D721Med (cell line): ENCODE data around the gene SUGCT.

Experiments
- DNase-seq: peaks from one replicate; pipeline ENCODE4 v3.0.0; 2011; ENCODE audit warnings: low spot score; ENCODE audit not compliant: insufficient read length
- FAIRE-seq: peaks from 2 replicates; lab custom pipeline; 2011; peaks lifted over from hg19 to GRCh38; lab: Jason Lieb, UNC
- TF ChIP-seq, protein P1 (sequence below): IDR thresholded peaks from 2 replicates; pipeline ENCODE4 v1.5.1; 2012; ENCODE audit warnings: mild to moderate bottlenecking, control low read depth; ENCODE audit not compliant: insufficient read depth; ENCODE audit errors: missing control alignments

The SUGCT gene

DNA sequence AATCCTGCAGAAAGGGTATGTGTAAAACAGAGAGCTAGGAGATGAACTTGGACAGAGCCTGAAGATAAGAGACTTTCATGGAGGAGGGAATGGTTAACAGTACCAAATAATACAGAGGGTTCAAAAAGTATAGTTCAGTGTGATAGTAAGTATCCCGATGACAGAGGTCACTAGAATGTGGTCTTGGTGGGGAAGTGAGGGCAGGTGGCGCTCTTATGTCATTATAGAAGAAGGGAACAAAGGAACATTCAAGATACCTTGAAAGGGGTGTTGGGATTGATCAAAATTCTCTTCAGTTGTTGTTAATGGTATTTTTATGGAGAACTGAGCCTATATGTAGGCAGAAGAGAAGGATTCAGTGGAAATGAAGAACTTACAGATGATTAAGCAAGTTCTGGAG, 312.5 kb downstream of the SUGCT start:
- FAIRE-seq (no peak), DNase-seq (no peak)
- TF ChIP-seq, protein P1, sequence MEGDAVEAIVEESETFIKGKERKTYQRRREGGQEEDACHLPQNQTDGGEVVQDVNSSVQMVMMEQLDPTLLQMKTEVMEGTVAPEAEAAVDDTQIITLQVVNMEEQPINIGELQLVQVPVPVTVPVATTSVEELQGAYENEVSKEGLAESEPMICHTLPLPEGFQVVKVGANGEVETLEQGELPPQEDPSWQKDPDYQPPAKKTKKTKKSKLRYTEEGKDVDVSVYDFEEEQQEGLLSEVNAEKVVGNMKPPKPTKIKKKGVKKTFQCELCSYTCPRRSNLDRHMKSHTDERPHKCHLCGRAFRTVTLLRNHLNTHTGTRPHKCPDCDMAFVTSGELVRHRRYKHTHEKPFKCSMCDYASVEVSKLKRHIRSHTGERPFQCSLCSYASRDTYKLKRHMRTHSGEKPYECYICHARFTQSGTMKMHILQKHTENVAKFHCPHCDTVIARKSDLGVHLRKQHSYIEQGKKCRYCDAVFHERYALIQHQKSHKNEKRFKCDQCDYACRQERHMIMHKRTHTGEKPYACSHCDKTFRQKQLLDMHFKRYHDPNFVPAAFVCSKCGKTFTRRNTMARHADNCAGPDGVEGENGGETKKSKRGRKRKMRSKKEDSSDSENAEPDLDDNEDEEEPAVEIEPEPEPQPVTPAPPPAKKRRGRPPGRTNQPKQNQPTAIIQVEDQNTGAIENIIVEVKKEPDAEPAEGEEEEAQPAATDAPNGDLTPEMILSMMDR: no peak

- DNase-seq: no peak
- FAIRE-seq: no peak
- TF ChIP-seq, protein P1: no peak
These were observed 320.7 kb downstream of the SUGCT start for GRCh38 chr7:40455485-40455884.

GRCh38 chr7:40457776-40458480, 323.1 kb downstream of the SUGCT start:
- TF ChIP-seq, protein P1: no peak
- FAIRE-seq (no peak), DNase-seq (no peak)

DNA sequence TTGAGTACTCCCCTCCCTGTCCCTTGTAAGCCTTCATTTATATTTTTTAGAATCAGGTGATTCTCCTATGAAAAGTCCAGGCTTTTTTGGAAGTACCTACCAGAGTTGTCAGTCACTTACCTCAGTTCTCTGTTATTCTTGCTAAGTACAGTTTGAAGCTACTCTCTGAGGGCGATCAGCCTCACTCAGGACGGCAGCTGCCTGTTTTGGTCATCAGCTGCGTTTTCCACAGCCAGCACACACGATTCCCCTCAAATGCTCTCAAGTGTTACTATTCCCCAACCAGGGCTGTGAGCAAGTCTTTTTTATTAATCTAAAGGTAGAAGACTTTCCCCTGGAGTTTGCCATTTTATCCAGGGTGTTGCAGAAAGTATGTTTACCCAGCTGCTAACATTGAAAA, 328.6 kb downstream of the SUGCT start:
- TF ChIP-seq, protein P1: no peak
- DNase-seq (no peak), FAIRE-seq (no peak)

DNA sequence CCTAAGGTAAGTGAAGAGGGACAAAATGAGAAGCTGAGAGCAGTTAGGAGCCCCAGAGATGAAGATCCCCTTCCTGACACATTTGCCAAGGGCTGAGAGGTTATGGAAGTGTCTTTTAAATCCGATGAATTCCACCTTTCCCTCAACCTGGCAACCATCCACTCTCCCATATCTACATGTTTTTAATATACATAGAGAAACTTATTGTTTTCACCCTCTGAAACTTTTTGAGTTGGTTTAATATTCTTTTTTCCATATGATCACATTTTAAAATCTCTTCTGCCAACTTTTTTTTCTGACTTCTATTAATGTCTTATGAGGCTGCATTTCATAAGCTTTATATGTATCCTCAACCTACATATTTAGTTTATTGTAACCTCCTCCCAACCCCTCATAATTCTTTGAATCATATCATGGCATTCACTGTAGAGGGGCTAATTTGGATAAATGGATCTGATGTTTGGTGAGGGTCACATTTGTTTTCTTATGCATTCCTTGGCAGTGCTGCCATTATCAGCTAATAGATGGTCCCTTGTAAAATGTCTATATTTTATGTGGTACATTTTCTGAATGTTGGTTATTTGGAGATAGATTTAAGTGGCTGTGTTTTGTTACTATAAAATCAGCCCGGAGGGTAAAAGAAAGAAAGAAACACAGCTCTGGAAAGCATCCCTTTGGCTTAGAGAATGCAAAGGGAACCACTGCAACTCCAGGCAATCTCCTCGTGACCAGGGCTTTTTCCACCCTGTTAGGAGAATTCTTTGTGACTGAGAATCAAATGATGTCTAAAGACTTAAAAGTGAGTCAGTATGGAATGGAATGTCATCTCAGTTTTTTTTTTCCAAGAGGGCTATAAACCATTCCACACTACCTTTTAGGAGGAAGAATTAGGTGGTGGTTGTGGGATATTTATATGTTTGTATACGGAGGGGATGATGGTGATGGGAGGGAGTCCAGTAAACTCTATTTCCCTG, 334.4 kb downstream of the SUGCT start:
- TF ChIP-seq, protein P1: no peak
- FAIRE-seq (no peak), DNase-seq (no peak)

GRCh38 chr7:40470091-40470592, 335.3 kb downstream of the SUGCT start:
- FAIRE-seq (no peak), DNase-seq (no peak)
- TF ChIP-seq, protein P1: no peak

GRCh38 chr7:40470817-40471216, 336.0 kb downstream of the SUGCT start:
- no peak for DNase-seq
- TF ChIP-seq, protein P1: no peak
- FAIRE-seq: no peak
